ENCODE data around the gene CENPS.
"Not testable (repeated sequence)": the region's sequence is repeated elsewhere in the genome, so short reads cannot be mapped to it uniquely, and the experiment has no call there.

The CENPS gene

GRCh38 chr1:10451287-10451686, 21.1 kb downstream of the CENPS start:
- DNase-seq (ENCODE audit: low read depth), result no peak

GRCh38 chr1:10456048-10456447, 25.8 kb downstream of the CENPS start:
- DNase-seq (ENCODE audit: low read depth), result no peak

GRCh38 chr1:10456661-10457060, 26.4 kb downstream of the CENPS start:
- DNase-seq (ENCODE audit: low read depth), result no peak

GRCh38 chr1:10457462-10457861, 27.2 kb downstream of the CENPS start:
- not testable (repeated sequence) for DNase-seq (ENCODE audit: low read depth)

- DNase-seq (ENCODE audit: low read depth), result no peak
Measured at GRCh38 chr1:10457875-10458274, 27.6 kb downstream of the CENPS start.

- no peak for DNase-seq (ENCODE audit: low read depth)
Measured at GRCh38 chr1:10459184-10459583, 29.0 kb downstream of the CENPS start.

- DNase-seq (ENCODE audit: low read depth), result no peak
Measured at GRCh38 chr1:10467078-10467477, 36.8 kb downstream of the CENPS start.

GRCh38 chr1:10470043-10470442, 39.8 kb downstream of the CENPS start:
- DNase-seq (ENCODE audit: low read depth), result no peak

GRCh38 chr1:10471411-10472219, 41.4 kb downstream of the CENPS start:
- no peak for DNase-seq (ENCODE audit: low read depth)

GRCh38 chr1:10472220-10473144, 42.2 kb downstream of the CENPS start, which contains the start of gene DFFA:
Gene DFFA (minus strand): TSS chr1:10472529. CDS start chr1:10472458, 71 bp downstream.
- peak; percentile 84 for DNase-seq (ENCODE audit: low read depth)

- no peak for DNase-seq (ENCODE audit: low read depth)
Measured at GRCh38 chr1:10473145-10473765, 43.0 kb downstream of the CENPS start.

- not testable (repeated sequence) for DNase-seq (ENCODE audit: low read depth)
Measured at GRCh38 chr1:10474309-10474612, 44.0 kb downstream of the CENPS start.

- peak; percentile 75 for DNase-seq (ENCODE audit: low read depth)
Measured at GRCh38 chr1:10474613-10475507, 44.6 kb downstream of the CENPS start, which contains the start of gene PEX14. Gene PEX14 (plus strand): TSS chr1:10474950. CDS start chr1:10474967, 17 bp downstream.

GRCh38 chr1:10475510-10475909, 45.3 kb downstream of the CENPS start:
- no peak for DNase-seq (ENCODE audit: low read depth)

- no peak for DNase-seq (ENCODE audit: low read depth)
Measured at GRCh38 chr1:10479296-10479695, 49.1 kb downstream of the CENPS start.

GRCh38 chr1:10480614-10481013, 50.4 kb downstream of the CENPS start:
- no peak for DNase-seq (ENCODE audit: low read depth)

- no peak for DNase-seq (ENCODE audit: low read depth)
Measured at GRCh38 chr1:10484521-10484920, 54.3 kb downstream of the CENPS start.

GRCh38 chr1:10489291-10490055, 59.2 kb downstream of the CENPS start:
- DNase-seq (ENCODE audit: low read depth), result no peak

- DNase-seq (ENCODE audit: low read depth), result no peak
Measured at GRCh38 chr1:10490286-10490970, 60.2 kb downstream of the CENPS start.

All from activated gamma-delta T cell treated with anti-CD3 and anti-CD28 coated beads, Interleukin-2, amount 50 U/mL, for 16 hours (primary cell).